Measurements from ENCODE around the gene AKT3.
"Not testable (repeated sequence)": the region's sequence is repeated elsewhere in the genome, so short reads cannot be mapped to it uniquely, and the experiment has no call there.

AKT3 gene

GRCh38 chr1:243680860-243681259 lies 169.2 kb downstream of the AKT3 start:
- DNase-seq: no peak

GRCh38 chr1:243672539-243673074 lies 177.4 kb downstream of the AKT3 start:
- DNase-seq: no peak

GRCh38 chr1:243667591-243667990 lies 182.5 kb downstream of the AKT3 start:
- no peak for DNase-seq

- no peak for DNase-seq
Measured at GRCh38 chr1:243667133-243667532, 182.9 kb downstream of the AKT3 start.

DNA sequence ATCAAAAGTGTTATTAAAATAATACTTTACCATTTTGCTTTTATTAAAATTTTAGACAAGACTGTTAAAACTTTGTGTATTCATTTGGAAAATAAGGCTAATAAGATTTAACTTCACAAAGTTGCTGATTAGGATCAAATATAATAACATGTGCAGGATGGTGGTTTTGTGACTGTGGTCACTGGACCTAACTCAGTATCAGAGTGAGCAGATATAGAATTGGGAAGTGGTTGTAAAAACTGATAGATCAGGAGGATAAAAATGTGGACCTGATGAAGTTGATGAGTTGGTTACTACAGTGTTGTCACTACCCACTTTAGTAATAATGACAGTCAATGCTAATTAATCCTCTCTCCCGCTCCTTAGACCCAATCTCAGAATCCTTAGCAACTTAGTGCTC lies 186.4 kb downstream of the AKT3 start:
- no peak for DNase-seq

DNA sequence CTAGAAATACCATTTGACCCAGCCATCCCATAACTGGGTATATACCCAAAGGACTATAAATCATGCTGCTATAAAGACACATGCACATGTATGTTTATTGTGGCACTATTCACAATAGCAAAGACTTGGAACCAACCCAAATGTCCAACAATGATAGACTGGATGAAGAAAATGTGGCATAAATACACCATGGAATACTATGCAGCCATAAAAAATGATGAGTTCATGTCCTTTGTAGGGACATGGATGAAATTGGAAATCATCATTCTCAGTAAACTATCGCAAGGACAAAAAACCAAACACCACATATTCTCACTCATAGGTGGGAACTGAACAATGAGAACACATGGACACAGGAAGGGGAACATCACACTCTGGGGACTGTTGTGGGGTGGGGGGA lies 187.9 kb downstream of the AKT3 start:
- not testable (repeated sequence) for DNase-seq

DNA sequence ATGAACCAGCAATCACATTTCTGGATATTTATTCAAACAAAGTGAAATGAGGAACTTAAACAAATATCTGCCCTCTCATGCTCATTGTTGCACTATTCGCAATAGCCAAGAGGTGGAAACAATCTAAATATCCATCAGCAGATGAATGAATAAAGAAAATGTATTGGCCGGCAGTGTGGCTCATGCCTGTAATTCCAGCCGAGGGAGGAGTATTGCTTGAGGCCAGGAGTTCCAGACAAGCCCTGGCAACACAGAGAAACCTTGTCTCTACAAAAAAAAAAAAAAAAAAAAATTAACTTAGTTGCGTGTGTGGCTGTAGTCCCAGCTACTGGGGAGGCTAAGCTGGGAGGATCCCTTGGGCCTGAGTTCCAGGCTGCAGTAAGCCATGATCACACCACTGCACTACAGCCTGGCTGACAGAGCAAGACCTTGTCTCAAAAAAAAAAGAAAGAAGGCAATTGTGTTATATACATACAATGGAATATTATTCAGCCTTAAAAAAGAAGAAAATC lies 191.4 kb downstream of the AKT3 start:
- DNase-seq: no peak

GRCh38 chr1:243657793-243658192 lies 192.2 kb downstream of the AKT3 start:
- DNase-seq: no peak

GRCh38 chr1:243649530-243649929 lies 200.5 kb downstream of the AKT3 start:
- DNase-seq: not testable (repeated sequence)

- no peak for DNase-seq
Measured at GRCh38 chr1:243646841-243647240, 203.2 kb downstream of the AKT3 start.

GRCh38 chr1:243645281-243645680 lies 204.8 kb downstream of the AKT3 start:
- DNase-seq: no peak

- no peak for DNase-seq
Measured at GRCh38 chr1:243642936-243643335, 207.1 kb downstream of the AKT3 start.

- DNase-seq: no peak
Measured at GRCh38 chr1:243639027-243639658, 210.9 kb downstream of the AKT3 start.

DNA sequence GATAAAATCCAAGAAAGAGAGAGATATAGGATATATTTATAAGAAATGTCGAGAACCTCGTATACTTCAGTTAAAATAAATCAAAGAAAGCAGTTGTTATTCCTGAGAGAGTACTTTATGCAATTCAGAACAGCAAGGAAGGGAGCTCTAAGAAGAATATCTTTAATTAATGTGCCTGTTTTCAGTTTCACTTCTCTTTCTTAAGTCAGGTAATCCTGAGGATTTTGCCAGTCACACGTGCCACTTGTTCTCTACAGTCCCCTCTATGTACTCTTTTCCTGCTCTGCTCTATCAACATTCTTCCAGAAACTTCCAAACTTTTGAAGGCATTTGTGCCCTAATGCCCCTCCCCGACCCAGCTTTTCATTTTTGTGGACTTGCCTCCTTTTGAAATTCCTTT lies 211.9 kb downstream of the AKT3 start:
- no peak for DNase-seq

GRCh38 chr1:243628476-243628907 lies 221.6 kb downstream of the AKT3 start:
- DNase-seq: no peak

DNA sequence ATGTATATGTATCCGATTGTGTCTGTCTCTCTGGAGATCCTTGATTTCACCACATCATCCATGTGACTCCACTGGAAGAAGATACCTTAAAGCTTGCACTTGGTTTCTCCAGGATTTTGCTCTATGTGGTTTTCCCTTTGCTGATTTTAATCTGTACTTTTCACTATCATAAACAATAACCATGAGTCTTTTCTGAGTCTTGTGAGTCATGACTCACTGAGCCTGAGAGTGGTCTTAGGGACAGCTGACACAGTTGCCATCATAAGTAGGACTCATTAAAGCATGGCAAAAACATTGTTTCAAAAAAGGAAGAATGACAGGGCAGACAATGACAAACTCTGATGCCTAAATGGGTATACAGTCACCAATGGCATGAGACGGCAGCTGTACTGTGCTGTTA lies 226.2 kb downstream of the AKT3 start:
- DNase-seq: no peak

GRCh38 chr1:243621973-243622372 lies 228.1 kb downstream of the AKT3 start:
- DNase-seq: no peak

DNA sequence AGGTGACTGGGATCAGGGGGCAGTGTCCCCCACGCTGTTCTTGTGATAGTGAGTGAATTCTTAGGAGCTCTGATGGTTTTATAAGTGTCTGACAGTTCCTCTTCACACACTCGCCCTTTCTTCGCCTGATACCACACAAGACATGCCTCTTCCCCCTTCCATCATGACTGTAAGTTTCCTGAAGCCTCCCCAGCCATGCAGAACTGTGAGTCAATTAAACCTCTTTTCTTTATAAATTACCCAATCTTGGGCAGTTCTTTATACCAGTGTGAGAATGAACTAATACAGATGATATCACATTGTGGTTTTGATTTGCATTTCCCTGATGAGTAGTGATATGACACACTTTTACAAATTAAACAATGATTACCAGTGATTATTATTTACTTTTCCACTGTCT lies 229.9 kb downstream of the AKT3 start:
- DNase-seq: no peak

GRCh38 chr1:243609698-243610097 lies 240.3 kb downstream of the AKT3 start:
- no peak for DNase-seq

GRCh38 chr1:243605604-243606003 lies 244.4 kb downstream of the AKT3 start:
- DNase-seq: no peak

GRCh38 chr1:243601720-243602119 lies 248.3 kb downstream of the AKT3 start:
- DNase-seq: no peak

DNA sequence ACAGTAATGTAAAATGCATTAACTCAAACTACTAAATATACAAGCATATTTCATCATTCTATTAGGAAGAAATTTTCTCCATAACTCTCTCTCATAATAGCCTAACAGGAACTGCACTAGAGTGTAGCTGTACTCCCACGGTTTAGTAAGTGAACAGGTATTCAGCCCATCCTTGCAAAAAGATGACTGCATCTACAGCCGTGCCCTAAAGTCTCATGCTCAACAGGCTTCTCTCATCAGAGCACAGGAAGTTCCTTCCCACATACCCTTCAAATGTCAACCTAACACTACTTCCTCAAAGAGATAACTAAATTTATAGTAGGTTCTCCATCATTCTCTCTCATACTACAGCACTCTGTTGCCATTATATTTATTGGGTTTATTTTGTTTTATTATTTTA lies 251.6 kb downstream of the AKT3 start:
- no peak for DNase-seq

DNA sequence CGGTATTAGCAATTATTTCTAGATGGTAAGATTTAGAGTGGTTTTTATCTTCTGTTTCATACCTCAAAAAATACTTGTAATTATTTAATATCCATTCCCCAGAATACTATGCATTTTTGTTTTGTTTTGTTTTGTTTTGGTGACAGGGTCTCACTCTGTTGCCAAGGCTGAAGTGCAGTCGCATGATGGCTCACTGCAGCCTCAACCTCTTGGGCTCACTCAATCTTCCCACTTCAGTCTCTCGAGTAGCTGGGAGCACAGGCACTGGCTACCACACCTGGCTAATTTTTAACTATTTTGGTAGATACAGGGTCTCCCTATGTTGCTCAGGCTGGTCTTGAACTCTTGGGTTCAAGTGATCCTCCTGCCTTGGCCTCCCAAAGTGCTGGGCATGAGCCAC lies 252.7 kb downstream of the AKT3 start:
- no peak for DNase-seq

GRCh38 chr1:243596431-243597062 lies 253.5 kb downstream of the AKT3 start:
- no peak for DNase-seq

Measured in CD4-positive, alpha-beta T cell treated with Interleukin-15 for 1 hour (primary cell).